ENCODE results near the gene PLXDC2. TPM values are rescaled to one million over a fixed set of nuclear protein-coding genes. Genes with fewer than 3 reads are reported as not detected.
"Not testable (repeated sequence)": the region's sequence is repeated elsewhere in the genome, so short reads cannot be mapped to it uniquely, and the experiment has no call there.

Gene PLXDC2
- 10 to 100 TPM; 32.4 to 40.1 (median 36.7) TPM for polyA plus RNA-seq (ENCODE audit: insufficient read length in 3 of 3)

- DNase-seq (ENCODE audit: low read depth in 3 of 3, low spot score in 2 of 3), result peak; percentile 58 to 67 (median 64)
These were observed at the start of gene PLXDC2 for GRCh38 chr10:19816411-19817230. TSS of gene PLXDC2 (plus strand) at chr10:19816432.

DNA sequence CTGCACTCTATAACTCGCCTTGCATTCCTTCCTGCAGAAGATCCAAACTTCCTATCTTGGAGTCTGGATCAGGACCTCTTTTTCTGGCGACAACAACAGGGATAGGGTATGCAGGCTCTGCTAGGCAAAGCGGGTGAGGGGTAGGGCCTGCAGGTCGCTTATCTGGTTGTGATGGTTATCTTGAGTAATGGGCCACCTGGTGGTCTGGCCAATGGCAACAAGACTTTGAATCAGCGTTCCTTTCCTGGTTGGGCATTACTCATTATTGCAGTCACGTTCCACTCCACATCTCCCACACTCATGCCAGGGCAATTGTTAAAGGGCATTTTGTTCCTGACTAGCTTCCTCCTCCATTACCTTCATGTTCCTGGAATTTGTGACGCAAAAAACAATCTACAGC is 48.4 kb upstream of the PLXDC2 start:
- DNase-seq (ENCODE audit: low read depth in 3 of 3, low spot score in 2 of 3), result no peak

DNA sequence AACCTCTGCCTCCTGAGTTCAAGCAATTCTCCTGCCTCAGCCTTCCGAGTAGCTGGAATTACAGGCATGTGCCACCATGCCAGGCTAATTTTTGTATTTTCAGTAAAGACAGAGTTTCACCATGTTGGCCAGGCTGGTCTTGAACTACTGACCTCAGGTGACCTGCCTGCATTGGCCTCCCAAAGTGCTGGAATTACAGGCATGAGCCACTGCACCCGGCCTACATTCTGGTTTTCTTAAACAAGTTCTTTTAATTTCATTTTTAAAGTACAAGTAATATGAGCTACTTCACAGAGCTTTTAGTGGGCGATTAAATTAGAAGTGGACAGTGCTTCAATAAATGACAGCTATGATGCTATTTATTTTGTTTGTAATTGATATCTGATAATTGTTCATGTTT is 46.4 kb upstream of the PLXDC2 start:
- DNase-seq (ENCODE audit: low read depth in 3 of 3, low spot score in 2 of 3), result not testable (repeated sequence)

DNA sequence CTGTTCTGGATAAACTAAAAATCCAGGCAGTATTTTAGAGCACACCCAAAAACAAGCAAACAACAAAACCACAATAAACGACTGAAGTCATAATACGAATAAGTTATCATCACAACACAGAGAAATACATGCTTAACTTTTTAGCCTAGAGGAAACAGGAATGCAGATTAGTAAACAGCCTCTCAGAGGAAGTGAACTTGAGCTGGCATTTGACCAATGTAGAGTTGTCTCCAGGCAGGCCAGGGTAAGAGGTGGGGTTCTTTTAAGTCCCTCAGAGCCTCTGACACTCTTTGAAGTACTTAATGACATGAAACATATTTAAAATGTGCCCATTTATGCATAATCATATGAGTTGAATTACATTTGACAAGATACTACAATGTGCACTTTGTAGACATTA is 43.3 kb upstream of the PLXDC2 start:
- no peak for DNase-seq (ENCODE audit: low read depth in 3 of 3, low spot score in 2 of 3)

DNA sequence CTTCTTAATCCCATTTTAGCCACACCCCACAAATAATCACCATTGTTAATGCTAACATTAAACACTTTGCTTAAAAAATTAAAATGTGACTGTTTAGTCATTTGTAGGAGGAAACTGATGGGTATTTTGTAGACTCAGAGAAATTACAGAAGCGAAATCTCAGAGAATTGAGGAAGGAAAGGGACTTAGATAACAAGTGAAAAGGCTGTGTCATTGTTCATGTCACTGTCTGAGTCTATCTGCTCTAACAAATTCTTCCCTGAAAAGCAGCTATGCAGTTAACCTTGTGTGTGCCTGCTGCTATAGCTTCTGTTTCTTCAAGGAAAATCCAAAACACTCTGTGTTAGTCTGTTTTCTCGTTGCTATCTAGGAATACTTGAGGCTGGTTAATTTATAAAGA is 40.9 kb upstream of the PLXDC2 start:
- no peak for DNase-seq (ENCODE audit: low read depth in 3 of 3, low spot score in 2 of 3)

GRCh38 chr10:19777806-19778205 is 38.4 kb upstream of the PLXDC2 start:
- no peak for DNase-seq (ENCODE audit: low read depth in 3 of 3, low spot score in 2 of 3)

GRCh38 chr10:19778996-19779395 is 37.2 kb upstream of the PLXDC2 start:
- no peak for DNase-seq (ENCODE audit: low read depth in 3 of 3, low spot score in 2 of 3)

- DNase-seq (ENCODE audit: low read depth in 3 of 3, low spot score in 2 of 3), result no peak
These were observed 33.7 kb upstream of the PLXDC2 start for GRCh38 chr10:19782430-19783089.

DNA sequence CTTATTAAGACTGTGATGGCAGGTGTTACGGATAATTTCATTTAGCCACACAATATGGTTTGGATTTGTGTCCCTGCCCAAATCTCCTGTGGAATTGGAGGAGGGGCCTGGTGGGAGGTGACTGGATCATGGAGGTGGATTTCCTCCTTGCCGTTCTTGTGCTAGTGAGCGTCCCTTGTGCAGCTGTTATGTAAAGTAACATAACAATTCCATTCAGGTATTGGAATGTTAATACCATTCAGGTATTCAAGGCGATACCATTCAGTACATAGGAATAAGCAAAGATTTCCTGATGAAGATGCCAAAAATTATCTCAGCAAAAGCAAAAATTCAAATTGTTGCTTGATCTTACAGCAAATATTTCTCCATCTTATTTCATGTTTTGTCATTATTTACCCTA is 32.5 kb upstream of the PLXDC2 start:
- no peak for DNase-seq (ENCODE audit: low read depth in 3 of 3, low spot score in 2 of 3)

DNA sequence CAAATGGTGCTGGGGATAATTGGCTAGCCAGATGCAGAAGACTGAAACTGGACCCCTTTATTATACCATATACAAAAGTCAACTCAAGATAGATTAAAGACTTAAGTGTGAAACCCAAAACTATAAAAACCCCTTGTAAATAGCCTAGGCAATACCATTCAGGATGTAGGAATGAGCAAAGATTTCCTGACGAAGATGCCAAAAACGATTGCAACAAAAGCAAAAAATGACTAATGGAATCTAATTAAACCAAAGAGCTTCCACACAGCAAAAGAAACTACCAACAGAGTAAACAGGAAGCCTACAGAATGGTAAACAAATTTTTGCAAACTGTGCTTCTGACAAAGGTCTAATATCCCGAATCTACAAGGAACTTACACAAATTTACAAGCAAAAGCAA is 30.9 kb upstream of the PLXDC2 start:
- no peak for DNase-seq (ENCODE audit: low read depth in 3 of 3, low spot score in 2 of 3)

- no peak for DNase-seq (ENCODE audit: low read depth in 3 of 3, low spot score in 2 of 3)
These were observed 28.1 kb upstream of the PLXDC2 start for GRCh38 chr10:19788075-19788686.

- DNase-seq (ENCODE audit: low read depth in 3 of 3, low spot score in 2 of 3), result no peak
These were observed 27.3 kb upstream of the PLXDC2 start for GRCh38 chr10:19788902-19789301.

- no peak for DNase-seq (ENCODE audit: low read depth in 3 of 3, low spot score in 2 of 3)
These were observed 26.6 kb upstream of the PLXDC2 start for GRCh38 chr10:19789607-19790006.

GRCh38 chr10:19791032-19791431 is 25.2 kb upstream of the PLXDC2 start:
- DNase-seq (ENCODE audit: low read depth in 3 of 3, low spot score in 2 of 3), result no peak

DNA sequence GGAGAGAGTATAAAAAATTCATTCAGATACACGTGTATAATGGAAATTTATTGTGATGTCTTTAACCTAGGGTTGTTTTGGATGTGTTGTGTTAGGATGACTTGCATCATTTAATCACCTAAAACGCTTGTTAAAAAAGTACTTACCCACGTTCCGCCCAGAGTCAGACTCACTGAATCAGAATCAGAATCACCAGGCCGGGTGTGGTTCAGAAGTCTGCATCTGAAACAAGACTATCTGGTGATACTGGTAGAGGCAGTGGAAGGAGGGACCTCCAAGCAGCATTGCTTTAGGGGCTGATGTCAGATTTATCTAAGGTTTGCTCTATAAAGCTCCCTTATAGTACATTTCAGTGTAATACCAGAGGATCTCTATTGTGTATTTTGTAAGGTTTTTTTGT is 20.5 kb upstream of the PLXDC2 start:
- DNase-seq (ENCODE audit: low read depth in 3 of 3, low spot score in 2 of 3), result no peak

DNA sequence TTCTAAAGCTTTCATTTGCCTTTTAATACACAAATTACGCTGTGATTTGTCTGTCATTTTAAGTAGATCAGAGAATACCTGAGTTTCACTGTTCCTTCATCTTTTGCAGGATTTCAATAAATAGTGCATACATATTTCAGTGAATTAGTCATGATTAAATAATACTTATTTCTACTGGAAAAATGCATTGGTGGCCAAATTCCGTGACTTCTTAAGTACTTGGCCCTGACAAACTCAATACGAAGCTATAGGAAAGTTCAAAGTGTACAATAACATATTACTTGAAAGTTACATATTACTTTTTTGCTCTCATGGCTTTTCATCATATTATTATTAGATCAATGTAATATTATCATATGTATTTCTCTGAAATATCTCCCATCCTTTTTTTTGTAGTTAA is 16.1 kb upstream of the PLXDC2 start:
- no peak for DNase-seq (ENCODE audit: low read depth in 3 of 3, low spot score in 2 of 3)

DNA sequence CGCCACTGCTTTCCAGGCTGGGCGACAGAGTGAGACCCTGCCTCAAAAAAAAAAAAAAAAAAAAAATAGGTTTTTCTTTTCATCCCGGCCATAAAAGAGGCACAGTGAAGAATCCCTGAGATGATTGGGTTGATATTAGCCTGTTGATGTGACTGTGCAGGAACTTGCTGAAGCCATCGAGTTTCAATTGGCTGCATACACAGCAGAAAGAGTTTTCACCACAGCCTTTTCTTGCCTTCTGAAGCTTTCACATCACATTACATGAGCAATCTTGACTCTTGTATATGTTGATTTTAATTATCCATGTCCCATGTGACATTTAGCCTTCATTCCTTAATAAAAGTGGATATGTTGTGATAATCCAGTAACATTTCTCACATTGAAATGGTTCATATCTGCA is 14.9 kb upstream of the PLXDC2 start:
- no peak for DNase-seq (ENCODE audit: low read depth in 3 of 3, low spot score in 2 of 3)

GRCh38 chr10:19803676-19804075 is 12.6 kb upstream of the PLXDC2 start:
- DNase-seq (ENCODE audit: low read depth in 3 of 3, low spot score in 2 of 3), result no peak

- no peak for DNase-seq (ENCODE audit: low read depth in 3 of 3, low spot score in 2 of 3)
These were observed 6.8 kb upstream of the PLXDC2 start for GRCh38 chr10:19809481-19809880.

GRCh38 chr10:19811540-19811939 is 4.7 kb upstream of the PLXDC2 start:
- no peak for DNase-seq (ENCODE audit: low read depth in 3 of 3, low spot score in 2 of 3)

DNA sequence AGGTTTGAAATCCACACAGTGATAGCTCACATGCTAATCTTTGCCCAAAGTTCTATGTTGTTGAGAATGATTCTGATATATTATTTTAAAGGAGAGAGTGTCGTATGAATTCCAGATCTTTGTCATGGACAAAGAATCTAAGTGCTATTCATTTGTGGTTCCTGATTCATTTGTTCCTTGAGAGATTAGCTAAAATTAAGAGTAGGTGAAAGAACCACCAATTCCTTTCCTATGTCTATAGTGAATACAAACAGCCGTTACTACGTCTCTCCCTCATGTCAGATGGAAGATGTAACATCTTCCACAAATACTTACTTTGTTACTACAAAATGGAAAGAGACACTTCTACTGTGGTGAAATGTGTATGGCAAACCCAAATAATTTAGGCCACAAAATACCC is 3.3 kb upstream of the PLXDC2 start:
- DNase-seq (ENCODE audit: low read depth in 3 of 3, low spot score in 2 of 3), result no peak

Data from right renal cortex interstitium (tissue), 3 donors.